MV-4-11 (cell line): Measurements from ENCODE around the gene TTC9B.

Source experiments
- DNase-seq: peaks from one replicate; lab custom pipeline; 2025; lab: John Stamatoyannopoulos, UW

The TTC9B gene

GRCh38 chr19:40247735-40248262 lies 29.6 kb upstream of the TTC9B start:
- no peak for DNase-seq

GRCh38 chr19:40247178-40247577 lies 29.0 kb upstream of the TTC9B start:
- no peak for DNase-seq

- no peak for DNase-seq
These were observed 28.3 kb upstream of the TTC9B start for GRCh38 chr19:40246292-40247073.

GRCh38 chr19:40245506-40246128 lies 27.4 kb upstream of the TTC9B start:
- DNase-seq = no peak

GRCh38 chr19:40244579-40245317 lies 26.6 kb upstream of the TTC9B start:
- DNase-seq = no peak

- no peak for DNase-seq
These were observed 25.0 kb upstream of the TTC9B start for GRCh38 chr19:40243181-40243580.

- DNase-seq = no peak
These were observed 24.3 kb upstream of the TTC9B start for GRCh38 chr19:40242480-40242879.

GRCh38 chr19:40241809-40242384 lies 23.7 kb upstream of the TTC9B start:
- no peak for DNase-seq

- no peak for DNase-seq
These were observed 23.1 kb upstream of the TTC9B start for GRCh38 chr19:40241125-40241808.

- DNase-seq = no peak
These were observed 22.1 kb upstream of the TTC9B start for GRCh38 chr19:40240332-40240731.

- DNase-seq = no peak
These were observed 21.4 kb upstream of the TTC9B start for GRCh38 chr19:40239415-40240226.

GRCh38 chr19:40238775-40239174 lies 20.6 kb upstream of the TTC9B start:
- DNase-seq = no peak

- DNase-seq = no peak
These were observed 19.6 kb upstream of the TTC9B start for GRCh38 chr19:40237791-40238190.

- DNase-seq = no peak
These were observed 18.2 kb upstream of the TTC9B start for GRCh38 chr19:40236366-40236765.

GRCh38 chr19:40236026-40236355 lies 17.8 kb upstream of the TTC9B start:
- DNase-seq = no peak

- no peak for DNase-seq
These were observed 17.2 kb upstream of the TTC9B start for GRCh38 chr19:40235238-40236025.

- DNase-seq = no peak
These were observed 16.4 kb upstream of the TTC9B start for GRCh38 chr19:40234429-40235237.

- no peak for DNase-seq
These were observed 15.7 kb upstream of the TTC9B start for GRCh38 chr19:40233811-40234389.
